MM.1S (cell line): Measurements from ENCODE around the gene HIVEP1.

Source experiments
- EZH2 ChIP-seq: fragments of 300-600 bp; sonication (generic); optimal IDR thresholded peaks from 2 replicates; pipeline ENCODE3; 2017; ENCODE audit warnings: low read depth, mild to moderate bottlenecking, antibody characterized with exemption, low read length, mixed read lengths
- EZH2phosphoT487 ChIP-seq: fragments of 300-600 bp; sonication (generic); IDR thresholded peaks from 2 replicates; pipeline ENCODE4 v1.6.1; 2018; ENCODE audit warnings: antibody characterized with exemption, low read length
- TF ChIP-seq, protein P1 (sequence below): fragments of 300-600 bp; sonication (generic); IDR thresholded peaks from 2 replicates; pipeline ENCODE4 v1.5.1; 2016; ENCODE audit warnings: antibody characterized with exemption, low read length, mixed read lengths

DNA sequence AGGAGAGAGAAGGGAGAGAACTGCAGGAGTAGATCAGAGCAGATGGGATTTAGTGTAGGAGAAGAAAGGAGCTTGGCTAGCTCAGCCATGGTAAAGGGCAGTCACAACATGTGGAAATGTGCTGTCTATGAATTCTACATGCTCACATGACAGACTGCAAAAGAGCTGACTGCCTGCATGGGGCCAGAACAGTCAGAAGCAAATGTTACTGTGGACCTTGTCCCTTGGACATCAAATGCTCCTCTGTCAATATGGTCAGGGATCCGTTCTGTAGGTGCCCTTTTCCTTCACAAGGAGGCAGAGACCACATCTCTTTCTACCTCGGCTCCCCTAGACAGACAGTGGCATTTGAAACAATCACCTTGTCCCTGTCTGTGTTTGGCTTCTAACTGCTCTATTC lies 46.6 kb upstream of the HIVEP1 start:
- TF ChIP-seq EZH2 (no peak), EZH2phosphoT487 (no peak)
- TF ChIP-seq, protein P1, sequence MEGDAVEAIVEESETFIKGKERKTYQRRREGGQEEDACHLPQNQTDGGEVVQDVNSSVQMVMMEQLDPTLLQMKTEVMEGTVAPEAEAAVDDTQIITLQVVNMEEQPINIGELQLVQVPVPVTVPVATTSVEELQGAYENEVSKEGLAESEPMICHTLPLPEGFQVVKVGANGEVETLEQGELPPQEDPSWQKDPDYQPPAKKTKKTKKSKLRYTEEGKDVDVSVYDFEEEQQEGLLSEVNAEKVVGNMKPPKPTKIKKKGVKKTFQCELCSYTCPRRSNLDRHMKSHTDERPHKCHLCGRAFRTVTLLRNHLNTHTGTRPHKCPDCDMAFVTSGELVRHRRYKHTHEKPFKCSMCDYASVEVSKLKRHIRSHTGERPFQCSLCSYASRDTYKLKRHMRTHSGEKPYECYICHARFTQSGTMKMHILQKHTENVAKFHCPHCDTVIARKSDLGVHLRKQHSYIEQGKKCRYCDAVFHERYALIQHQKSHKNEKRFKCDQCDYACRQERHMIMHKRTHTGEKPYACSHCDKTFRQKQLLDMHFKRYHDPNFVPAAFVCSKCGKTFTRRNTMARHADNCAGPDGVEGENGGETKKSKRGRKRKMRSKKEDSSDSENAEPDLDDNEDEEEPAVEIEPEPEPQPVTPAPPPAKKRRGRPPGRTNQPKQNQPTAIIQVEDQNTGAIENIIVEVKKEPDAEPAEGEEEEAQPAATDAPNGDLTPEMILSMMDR, result no peak
